ENCODE results near the gene GRM8.
A peak's percentile ranks its signal among the peaks of the same experiment; 100 is the strongest.
"Not testable (repeated sequence)": the region's sequence is repeated elsewhere in the genome, so short reads cannot be mapped to it uniquely, and the experiment has no call there.

The GRM8 gene

DNA sequence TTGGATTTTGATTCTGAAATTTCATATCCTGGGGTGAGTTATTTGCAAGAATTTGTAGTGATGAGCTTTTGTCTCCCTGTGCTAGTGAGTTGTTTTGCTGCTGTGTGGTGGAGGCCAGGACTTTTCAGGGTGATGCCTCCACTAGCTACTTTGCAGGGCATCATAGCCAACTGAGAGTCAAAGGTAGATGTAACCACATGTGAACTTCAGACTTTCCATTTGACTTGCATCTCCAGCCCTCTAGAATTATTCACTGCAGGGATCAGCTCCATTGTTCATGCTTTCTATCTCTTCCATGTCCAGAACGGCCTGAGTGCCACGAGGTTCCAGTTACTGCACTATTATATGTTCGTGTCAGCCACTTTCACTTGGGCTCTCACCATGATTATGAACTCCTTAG lies 534.3 kb downstream of the GRM8 start:
- DNase-seq (ENCODE audit: low read depth), result no peak

DNA sequence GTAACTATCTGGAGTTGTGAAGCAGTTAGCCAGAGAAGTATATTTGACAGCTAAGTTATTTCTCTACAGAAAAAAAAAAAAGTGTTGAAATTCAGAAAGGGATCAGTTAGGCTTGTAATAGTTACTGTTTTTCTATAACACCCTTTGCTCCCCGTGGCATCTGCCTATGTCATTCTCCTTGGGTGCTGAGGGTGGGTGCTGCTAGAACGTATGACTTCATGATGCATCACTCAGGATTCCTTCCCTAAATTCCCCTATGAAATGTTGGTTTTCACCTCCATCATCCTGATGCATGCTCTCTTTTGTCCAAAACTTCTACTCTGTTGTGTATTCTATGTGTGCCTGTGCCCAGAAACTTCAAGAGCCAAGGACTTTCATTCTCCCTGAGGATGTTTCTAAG lies 536.4 kb downstream of the GRM8 start:
- DNase-seq (ENCODE audit: low read depth), result peak; percentile 68

DNA sequence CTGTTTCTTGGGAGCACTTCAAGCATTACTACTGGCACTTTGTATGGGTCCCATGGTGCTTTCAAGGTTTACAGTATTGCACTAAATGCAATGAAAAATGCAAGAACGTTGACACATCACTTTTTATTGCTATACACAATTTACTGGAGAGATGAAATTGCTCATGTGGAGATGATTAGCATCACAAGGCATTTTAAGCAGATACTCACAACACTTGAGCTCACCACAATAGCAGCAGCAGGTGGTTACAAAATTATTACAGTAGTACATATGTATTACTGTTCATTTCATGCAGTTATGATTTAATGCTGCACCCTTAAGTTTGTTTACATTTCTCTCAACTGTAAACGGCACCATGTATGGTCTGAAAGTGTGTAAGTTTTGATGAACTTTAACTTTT lies 537.7 kb downstream of the GRM8 start:
- no peak for DNase-seq (ENCODE audit: low read depth)

DNA sequence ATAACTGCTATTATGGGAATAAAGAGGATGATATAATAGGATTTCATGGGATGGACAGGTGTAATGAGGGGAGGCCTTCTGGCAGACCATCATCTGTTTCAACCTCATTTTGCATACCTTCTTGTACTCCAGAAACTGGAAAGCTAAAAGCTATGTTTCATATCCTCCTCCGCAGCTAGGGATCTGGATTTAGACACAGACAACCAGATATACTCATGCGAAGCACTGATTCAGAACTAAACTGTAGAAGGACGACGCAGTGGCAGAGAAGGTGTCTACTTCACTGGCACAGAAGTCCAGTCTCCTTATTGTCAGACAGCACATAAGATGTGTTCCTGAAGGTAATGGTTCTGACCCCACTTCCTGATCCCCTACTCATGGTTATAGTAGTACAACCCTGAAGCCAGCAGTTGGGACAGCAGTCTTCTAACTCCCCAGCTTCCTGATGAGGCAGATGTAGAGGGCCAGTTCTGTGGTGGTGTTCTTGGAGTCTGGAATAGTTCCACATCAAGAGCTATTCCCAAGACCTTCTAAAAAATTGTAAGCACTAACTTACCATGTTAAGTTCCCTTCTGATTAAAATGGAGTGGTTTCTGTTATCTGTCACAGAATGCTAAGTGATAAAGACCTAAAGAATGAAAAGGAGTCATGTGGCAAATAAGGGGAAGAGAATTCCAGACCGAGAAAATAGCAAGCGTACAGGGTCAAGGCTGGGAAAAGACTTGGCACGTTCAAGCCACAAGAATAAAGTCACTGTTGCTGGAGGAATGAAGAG lies 550.3 kb downstream of the GRM8 start:
- DNase-seq (ENCODE audit: low read depth), result peak; percentile 41

DNA sequence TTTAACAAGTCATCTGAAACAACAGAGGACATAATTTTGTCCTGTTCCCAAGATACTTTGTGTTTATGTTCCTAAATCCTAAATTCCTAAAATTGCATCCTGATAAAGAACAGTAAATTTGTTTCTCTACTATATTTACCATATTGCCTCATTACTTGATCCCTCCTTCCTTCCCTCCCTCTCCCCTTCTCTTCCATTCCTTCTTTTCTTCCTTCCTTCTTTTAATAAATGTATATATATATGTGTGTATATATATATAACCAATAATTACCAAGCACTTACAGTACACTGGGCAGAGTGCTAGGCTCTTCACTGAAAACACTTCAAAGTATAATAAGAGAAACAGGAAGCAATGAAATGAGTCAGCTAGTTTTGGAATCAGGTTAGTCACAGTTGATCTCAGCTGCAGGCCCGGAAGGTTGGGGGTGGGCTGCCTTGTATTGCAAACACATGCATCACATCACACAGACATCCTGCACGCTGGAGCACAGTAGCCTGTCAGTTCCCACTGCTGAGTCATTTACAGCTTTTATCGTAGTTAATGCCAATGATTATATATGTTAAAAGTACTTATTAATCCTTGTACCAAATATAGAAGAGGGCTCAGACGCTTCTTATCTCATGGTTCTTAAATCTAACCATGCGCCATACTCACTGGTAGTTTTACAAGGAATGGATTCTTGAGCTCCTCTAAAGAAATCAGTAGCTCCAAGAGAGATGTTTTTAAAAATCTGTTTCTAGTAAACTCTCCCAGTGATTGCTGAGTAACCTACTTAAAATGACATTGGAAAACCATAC lies 551.7 kb downstream of the GRM8 start:
- DNase-seq (ENCODE audit: low read depth), result peak; percentile 97

DNA sequence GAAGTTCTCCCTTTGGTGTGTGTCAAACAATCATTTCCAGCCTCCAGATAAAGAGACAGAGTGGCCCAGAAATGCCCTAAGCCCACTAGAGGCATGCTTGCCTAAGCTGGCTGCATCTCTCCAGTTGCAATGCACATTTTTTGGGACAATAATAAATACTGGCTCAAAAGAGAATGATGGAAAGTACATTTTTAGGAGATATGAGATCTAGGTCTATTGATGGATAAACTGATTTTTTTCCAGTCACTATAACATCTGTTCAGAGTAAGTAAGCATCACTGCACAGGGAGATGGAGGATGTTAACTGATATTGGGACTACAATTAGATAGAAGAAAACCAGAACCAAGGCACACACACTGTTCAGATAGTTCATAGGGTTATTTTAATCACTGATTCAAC lies 553.0 kb downstream of the GRM8 start:
- no peak for DNase-seq (ENCODE audit: low read depth)

DNA sequence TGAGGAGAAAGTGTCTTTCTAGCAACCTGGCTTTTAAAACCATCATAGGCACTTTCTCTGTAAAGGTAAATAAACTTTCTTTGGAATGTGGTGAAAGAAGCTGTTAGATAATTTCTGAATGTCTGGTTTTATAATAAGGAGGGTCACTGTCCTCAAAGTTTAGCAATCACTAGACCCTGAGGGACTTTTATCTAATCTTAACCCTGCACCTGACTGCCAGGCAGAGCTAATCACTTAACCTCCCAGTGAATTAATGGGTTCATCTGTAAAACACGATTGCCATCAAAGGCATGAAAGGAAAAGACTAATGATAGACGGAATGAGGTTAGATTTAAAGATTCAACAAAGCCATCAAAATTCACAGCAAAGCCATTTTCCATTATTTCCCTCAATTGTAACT lies 553.8 kb downstream of the GRM8 start:
- DNase-seq (ENCODE audit: low read depth), result no peak

DNA sequence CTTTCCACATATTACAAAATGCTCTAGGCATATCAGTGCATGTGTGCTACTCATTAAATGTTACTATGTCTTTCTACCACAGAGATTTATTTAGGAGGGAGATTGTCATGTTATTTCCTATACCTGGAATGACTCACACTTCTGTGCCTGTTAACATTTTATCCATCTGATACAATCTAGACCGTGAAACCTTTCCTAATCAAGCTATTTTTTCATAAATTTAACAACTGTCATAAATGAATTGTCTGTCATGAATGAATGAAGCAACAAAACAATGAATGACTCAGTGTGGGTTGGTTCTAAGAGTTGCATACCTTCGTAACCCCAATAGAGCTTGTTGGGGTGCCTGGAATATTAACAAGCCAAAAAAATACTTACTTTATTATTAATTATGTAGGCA lies 554.3 kb downstream of the GRM8 start:
- peak; percentile 27 for DNase-seq (ENCODE audit: low read depth)

DNA sequence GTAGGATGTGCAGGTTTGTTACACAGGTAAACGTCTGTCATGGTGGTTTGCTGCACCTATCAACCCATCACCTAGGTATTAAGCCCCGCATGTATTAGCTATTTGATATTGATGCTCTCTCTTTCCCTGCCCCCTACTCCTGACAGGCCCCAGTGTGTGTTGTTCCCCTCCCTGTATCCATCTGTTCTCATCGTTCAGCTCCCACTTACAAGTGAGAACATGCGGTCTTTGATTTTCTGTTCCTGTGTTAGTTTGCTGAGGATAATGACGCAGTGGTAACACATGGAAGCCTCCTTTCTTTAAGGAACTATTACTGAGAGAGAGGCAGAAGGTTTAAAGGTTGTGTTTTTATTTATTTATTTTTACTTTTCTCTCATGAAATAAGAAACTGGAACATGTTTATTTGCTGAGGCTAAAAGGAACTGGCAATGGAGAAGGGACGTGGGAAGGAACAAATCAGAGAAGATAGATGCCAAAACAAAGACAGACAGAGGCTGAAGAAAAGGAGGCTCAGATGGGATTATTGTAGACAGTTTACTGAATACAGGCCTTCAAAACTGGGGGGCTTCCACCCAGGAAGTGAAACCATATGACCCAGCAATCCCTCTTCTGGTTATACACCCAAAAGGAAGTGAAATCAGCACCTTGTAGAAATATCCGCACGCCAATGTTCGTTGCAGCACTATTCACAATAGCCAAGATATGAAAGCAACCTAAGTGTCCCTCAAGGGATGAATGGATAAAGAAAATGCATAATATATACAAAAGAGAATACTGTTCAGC lies 556.3 kb downstream of the GRM8 start:
- DNase-seq (ENCODE audit: low read depth), result no peak

DNA sequence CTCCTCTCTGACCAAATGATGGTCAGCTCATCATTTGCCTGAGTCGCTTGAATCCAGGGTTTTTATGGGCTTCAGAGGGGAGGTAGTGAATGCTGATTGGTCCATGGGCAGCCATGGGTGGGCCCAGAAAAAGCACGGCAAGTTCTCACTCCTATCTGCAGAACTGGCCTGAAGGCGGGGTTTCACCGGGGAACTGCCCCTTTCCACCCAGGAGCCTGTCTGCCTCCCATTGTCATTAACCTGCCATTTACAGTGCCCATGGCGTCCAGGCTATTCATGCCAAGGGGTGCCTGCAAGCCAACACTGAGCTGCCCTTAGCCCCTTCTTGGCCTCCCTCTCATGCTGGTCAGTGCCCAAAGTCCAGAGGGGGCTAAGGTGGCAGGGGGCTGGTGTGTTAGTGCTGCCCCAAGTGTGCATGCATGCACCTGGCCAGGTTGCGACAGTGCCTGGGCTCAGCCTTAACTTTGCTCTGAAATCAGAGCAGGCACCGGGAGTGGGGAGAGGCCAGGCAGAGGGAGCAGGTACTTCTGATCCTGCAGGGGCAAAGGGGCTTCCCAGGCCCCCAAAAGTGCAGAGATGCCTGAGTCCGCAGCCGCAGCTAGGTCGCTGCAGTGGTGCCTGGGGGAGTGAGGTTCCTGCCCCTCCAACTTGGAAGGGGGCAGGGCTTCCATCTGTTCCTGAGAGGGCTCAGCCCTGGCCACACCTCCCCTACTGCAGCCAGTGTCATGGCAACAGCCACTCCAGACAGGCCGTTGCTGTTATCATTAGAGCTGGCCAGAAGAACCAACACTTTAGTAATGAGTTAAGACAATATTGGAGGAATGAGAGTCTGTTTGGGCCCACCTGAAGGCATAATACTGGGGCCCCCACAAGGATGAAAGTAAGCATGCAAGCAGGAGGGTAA lies 561.6 kb downstream of the GRM8 start:
- DNase-seq (ENCODE audit: low read depth), result no peak

DNA sequence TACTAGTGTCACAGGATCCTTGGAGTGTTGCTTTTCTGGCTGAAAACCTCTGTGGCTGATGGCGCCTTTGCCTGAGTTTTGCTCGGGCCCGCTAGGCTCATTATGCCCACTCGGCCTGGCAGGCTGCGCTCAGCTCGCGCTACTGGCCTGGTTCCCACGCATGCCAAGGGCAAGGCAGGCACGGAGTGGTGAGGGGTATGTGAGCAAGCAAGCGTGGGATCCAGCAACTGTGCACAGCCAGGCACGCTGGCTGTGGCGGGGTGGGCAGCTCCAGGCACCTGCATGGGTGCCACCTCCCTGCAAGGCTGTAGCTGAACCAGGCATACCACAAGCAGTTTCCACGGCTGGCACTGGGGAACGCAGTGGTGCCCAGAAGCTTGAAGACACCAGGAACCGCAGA lies 562.6 kb downstream of the GRM8 start:
- DNase-seq (ENCODE audit: low read depth), result no peak

DNA sequence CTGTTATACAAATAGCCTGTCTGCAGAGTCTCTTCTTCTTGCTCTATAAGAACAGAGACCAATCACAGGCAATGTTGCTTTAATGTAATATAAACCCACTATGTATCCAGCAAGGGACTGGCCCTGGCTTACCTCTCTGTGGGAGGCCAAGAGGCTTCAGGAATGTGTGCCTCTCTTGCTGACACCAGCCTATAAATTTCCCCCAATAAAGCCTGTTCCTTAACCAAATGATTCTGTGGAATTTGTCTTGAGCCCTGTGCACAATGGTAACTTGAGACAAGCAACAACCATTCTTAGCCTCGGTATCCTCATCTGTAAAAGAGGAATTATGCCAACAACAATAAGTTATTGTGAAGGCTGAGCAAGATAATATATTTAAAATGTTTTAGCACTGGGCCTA lies 563.7 kb downstream of the GRM8 start:
- DNase-seq (ENCODE audit: low read depth), result no peak

DNA sequence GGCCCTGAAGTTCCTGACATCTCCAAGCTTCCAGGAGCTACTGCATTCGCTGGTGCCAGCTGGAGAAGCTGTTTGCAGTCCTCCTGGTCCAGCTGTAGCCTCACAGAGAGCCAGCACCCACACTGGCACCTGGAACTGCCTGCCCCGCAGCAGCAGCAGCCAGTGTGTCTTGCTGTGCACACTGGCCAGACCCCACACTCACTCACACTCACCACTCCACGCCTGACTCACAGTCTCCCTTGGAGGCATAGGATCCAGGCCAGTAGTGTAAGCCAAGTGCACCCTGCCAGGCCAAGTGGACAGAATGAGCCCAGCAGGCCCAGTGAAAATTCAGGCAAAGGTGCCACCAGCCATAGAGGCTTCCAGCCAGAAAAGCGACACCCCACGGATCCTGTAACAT lies 566.3 kb downstream of the GRM8 start:
- DNase-seq (ENCODE audit: low read depth), result no peak

DNA sequence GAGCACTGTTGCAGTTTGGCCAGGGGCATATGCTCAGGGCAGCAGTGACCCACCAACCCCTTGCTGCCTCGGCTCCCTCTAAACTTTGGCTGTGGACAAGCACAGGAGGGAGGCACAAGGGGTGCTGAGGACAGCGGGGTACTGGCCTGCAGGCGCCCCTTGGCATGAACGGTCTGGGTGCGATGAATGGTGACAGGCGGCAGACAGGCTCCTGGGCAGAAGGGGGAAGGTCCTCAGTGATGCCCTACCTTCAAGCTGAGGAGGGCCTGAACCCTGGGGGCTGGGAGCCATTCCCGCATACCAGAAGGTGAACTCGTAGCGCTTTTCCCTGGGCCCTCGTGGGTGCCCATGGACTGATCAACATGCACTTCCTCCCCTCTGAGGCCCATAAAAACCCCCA lies 567.1 kb downstream of the GRM8 start:
- DNase-seq (ENCODE audit: low read depth), result no peak

DNA sequence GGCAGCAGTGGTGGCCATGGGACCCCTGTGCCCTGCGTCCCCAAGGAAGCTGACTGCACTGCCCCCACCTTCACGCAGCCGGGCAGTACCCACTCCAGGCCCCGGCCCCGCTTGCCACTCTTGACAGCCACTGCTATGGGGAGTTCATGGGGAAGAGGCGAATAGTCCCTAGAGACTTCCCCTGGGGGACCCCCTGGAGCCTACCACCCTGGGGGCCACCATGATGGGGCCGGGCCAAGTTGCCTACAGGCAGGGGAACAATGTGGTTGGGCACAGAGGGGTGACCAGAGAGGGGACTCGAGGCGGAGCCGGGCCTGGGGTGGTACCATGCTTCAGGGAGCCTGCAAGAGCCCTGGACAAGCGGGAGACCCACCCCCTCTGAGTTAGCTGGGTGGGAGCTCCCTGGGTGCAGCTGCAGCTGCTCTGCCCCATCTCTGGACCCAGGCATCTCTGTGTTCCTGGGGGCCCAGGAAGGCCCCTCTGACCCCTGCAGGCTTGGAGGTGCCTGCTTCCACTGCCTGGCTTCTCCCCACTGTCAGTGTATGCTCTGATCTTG lies 567.6 kb downstream of the GRM8 start:
- DNase-seq (ENCODE audit: low read depth), result no peak

DNA sequence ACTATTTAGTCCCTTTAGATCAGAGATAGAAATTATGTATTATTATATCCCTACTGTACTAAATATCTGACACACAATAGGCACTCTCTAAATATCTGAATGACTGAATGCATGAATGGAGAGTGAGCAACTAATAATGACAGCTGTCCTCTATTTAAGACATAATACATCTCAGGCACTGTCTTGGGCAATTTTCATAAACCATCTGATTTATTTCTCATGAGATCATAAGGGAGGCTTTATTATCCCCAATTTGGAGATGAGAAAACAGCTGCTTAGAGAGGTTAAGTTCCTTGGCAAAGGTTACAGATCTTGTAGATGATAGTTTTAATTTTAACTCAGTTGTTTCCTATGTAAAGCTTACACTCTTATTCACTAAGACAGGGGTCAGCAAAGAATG lies 570.6 kb downstream of the GRM8 start:
- no peak for DNase-seq (ENCODE audit: low read depth)

DNA sequence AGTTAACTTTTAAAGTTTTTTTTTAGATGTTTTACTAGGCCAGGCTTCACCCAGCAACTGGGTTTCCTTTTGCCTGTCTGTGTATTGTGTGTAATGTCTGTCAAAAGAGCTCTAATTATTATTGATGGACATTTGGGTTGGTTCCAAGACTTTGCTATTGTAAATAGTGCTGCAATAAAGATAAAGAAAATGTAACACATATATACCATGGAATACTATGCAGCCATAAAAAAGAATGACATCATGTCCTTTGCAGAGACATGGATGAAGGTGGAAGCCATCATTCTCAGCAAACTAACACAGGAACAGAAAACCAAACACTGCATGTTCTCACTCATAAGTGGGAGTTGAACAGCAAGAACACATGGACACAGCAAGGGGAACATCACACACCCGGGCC lies 584.0 kb downstream of the GRM8 start:
- not testable (repeated sequence) for DNase-seq (ENCODE audit: low read depth)

DNA sequence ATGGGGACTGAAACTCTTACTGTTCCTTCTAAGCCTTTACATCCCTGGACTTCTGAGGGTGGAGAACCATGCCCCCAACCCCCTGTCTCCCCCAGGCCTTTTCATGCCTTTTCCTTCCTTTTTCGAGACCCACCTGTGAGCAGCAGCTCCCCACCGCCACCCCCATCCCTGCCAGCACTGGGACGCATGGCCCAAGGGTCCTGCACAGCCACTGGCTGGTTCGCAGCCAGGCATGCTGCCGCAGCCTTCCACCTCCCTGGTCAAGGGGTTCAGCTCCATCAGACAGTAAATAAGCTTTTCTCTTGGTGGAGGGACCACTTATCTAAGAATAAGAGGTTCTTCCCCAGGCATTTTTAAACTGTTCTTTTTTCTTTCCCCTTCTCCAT lies 584.4 kb downstream of the GRM8 start:
- DNase-seq (ENCODE audit: low read depth), result no peak

DNA sequence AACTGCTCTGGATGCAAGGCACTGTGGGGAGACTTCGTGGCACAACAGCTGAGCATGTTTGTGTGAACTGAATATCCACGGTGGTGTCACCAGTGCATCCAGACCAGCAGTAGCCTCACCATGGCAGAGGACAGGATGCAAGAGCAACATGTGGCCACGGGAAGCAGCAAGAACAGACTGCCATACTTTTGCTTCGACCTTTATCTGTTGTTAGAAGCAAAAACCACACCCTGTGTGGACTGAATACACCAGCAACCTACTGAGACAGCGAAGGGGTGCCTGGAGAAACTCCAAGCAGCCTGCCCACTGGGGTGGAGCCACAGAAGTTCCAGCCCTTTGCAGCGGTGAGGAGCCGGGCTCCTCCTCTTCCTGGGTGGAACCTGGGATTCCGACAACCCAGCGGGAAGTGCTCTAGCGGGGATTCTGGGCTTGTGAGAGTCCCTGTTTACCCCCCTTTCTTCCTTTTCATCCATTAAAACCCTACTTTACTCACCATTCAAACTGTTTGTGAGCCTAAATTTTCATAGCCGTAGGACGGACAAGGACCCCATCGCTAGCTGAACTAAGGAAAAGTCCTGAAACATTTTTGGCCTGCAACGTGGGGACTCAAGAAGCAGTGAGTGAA lies 584.9 kb downstream of the GRM8 start:
- DNase-seq (ENCODE audit: low read depth), result no peak

DNA sequence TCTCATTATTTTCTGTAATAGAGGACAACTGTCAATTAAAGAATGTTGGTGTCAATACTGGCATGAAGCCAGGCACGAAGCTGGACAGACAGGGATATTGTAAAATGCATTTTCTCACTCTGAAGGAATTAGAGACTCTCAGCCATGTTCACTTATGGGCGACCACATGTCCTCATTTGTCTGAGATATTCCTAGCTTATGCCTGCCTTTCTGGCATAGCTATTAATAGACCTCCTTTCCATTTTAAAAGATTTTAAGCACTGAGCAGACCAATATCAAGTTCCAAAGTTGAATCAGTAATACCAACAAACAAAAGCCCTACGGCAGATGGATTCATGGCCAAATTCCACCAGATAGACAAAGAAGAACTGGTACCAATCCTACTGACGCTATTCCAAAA lies 589.9 kb downstream of the GRM8 start:
- DNase-seq (ENCODE audit: low read depth), result no peak

DNA sequence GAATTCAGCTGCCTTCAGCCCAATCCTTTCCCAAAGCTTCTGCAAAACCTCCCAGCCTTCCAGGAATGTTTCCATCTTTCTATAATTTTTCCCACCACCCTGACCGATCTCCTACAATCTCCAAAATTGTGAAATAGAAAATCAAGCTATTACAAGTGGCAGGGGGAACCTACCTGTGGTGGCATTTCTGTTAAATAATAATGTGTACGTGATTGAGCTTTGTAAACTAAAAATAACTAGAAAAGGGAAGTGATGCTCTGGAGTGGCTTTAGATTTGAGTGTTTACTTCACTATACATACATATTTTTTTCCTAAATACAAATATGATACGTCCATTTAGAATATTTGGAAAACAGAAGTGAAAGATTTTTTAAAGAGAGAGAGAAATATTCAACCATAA lies 593.6 kb downstream of the GRM8 start:
- no peak for DNase-seq (ENCODE audit: low read depth)

Data from ELR (cell line).